H1 (cell line): Measurements from ENCODE around the gene STAT5A. TPM values are rescaled to one million over a fixed set of nuclear protein-coding genes. Genes with fewer than 3 reads are reported as not detected.
"Not testable (repeated sequence)": the region's sequence is repeated elsewhere in the genome, so short reads cannot be mapped to it uniquely, and the experiment has no call there.

Source experiments
- CTCF ChIA-PET: fragments of 300-600 bp; sonication (Branson Sonifier 250); formaldehyde crosslinking; loops from one replicate; lab custom pipeline; 2021; ENCODE audit not compliant: partially characterized antibody; lab: Charles Lee
- POLR2A ChIA-PET: fragments of 300-600 bp; sonication (Branson Sonifier 250); formaldehyde crosslinking; loops from one replicate; lab custom pipeline; 2021; ENCODE audit warnings: inconsistent platforms; ENCODE audit not compliant: partially characterized antibody; lab: Charles Lee
- DNase-seq, 2 experiments: peaks; one replicate each; pipeline versions ENCODE4 v3.0.0 to v3.0.0-alpha.2; 2010 to 2022; ENCODE audit warnings: low spot score in 2 of 2, low read depth in 1 of 2, mixed read lengths in 1 of 2
- FAIRE-seq: peaks from 2 replicates; lab custom pipeline; 2011; peaks lifted over from hg19 to GRCh38; lab: Jason Lieb, UNC
- H2AFZ ChIP-seq: 2 replicates; pipeline ENCODE4 v1.8.1; 2012; ENCODE audit warnings: low read length, inconsistent platforms
- H2AK5ac ChIP-seq: 2 replicates; pipeline ENCODE4 v1.6.1; 2013; ENCODE audit warnings: low read depth, low read length
- H2BK120ac ChIP-seq: replicated peaks from 2 replicates; pipeline ENCODE3; 2013; ENCODE audit warnings: low read depth, low read length, inconsistent platforms
- H2BK12ac ChIP-seq: 2 replicates; pipeline ENCODE4 v1.6.1; 2013; ENCODE audit warnings: low read depth, low read length
- H2BK15ac ChIP-seq: 2 replicates; pipeline ENCODE4 v1.6.1; 2013; ENCODE audit warnings: low read length
- H2BK20ac ChIP-seq: 2 replicates; pipeline ENCODE4 v1.6.1; 2013; ENCODE audit warnings: low read length
- H2BK5ac ChIP-seq: 2 replicates; pipeline ENCODE4 v1.6.1; 2013; ENCODE audit warnings: low read depth, low read length
- H3K14ac ChIP-seq: 2 replicates; pipeline ENCODE4 v1.6.1; 2013; ENCODE audit warnings: inconsistent platforms; ENCODE audit not compliant: insufficient read length
- H3K18ac ChIP-seq: 2 replicates; pipeline ENCODE4 v1.6.1; 2013; ENCODE audit warnings: low read length; ENCODE audit errors: extremely low read depth
- H3K23ac ChIP-seq: 2 replicates; pipeline ENCODE4 v1.6.1; 2013; ENCODE audit warnings: inconsistent platforms; ENCODE audit not compliant: insufficient read length
- H3K23me2 ChIP-seq: 2 replicates; pipeline ENCODE4 v1.6.1; 2013; ENCODE audit warnings: low read depth, low read length
- H3K27ac ChIP-seq: 2 replicates; pipeline ENCODE4 v1.6.1; 2011; ENCODE audit warnings: low read depth, low read length, inconsistent platforms
- H3K27me3 ChIP-seq, 4 experiments: replicated peaks in 1 of 4; 1 replicate in 1 of 4; 2 replicates in 3 of 4; pipeline versions ENCODE4 v1.6.1 to v1.8.1; 2011 to 2013; ENCODE audit warnings: low read length in 3 of 4, mild to moderate bottlenecking in 3 of 4, inconsistent platforms in 2 of 4, mixed read lengths in 2 of 4, moderate library complexity in 1 of 4; ENCODE audit not compliant: control insufficient read depth in 3 of 4, insufficient read depth in 3 of 4; ENCODE audit errors: extremely low read depth in 1 of 4
- H3K36me3 ChIP-seq, 4 experiments: 2 replicates each; pipeline versions ENCODE4 v1.6.1 to v1.8.1; 2011 to 2013; ENCODE audit warnings: mild to moderate bottlenecking in 4 of 4, low read length in 3 of 4, moderate library complexity in 2 of 4, control low read depth in 1 of 4, inconsistent platforms in 1 of 4; ENCODE audit not compliant: insufficient read depth in 4 of 4, control insufficient read depth in 2 of 4
- H3K4ac ChIP-seq: replicated peaks from 2 replicates; pipeline ENCODE3; 2013; ENCODE audit warnings: low read length, low read depth, mixed read lengths, inconsistent platforms; ENCODE audit not compliant: insufficient read length
- H3K4me1 ChIP-seq, 4 experiments: replicated peaks in 1 of 4; 1 replicate in 1 of 4; 2 replicates in 3 of 4; pipeline versions ENCODE4 v1.6.1 to v1.8.1; 2011 to 2013; ENCODE audit warnings: low read length in 3 of 4, inconsistent platforms in 2 of 4, mixed read lengths in 1 of 4; ENCODE audit not compliant: insufficient read depth in 4 of 4, control insufficient read depth in 3 of 4
- H3K4me2 ChIP-seq, 2 experiments: 2 replicates each; pipeline versions ENCODE4 v1.6.1 to v1.8.1; 2011 to 2013; ENCODE audit warnings: low read depth in 2 of 2, low read length in 2 of 2, control low read depth in 1 of 2, inconsistent platforms in 1 of 2, mild to moderate bottlenecking in 1 of 2; ENCODE audit not compliant: insufficient read depth in 1 of 2
- H3K4me3 ChIP-seq, 4 experiments: fragments of 200-600, 300-600 bp in 1 of 4; sonication (generic), shearing (Covaris generic), sonication (Bioruptor Twin) in 1 of 4; 2 replicates each; pipeline versions ENCODE4 v1.5.1 to v1.8.1; 2011 to 2016; ENCODE audit warnings: low read length in 4 of 4, low read depth in 3 of 4, control low read depth in 2 of 4, inconsistent platforms in 2 of 4, mild to moderate bottlenecking in 2 of 4, mixed read lengths in 1 of 4, moderate library complexity in 1 of 4; ENCODE audit not compliant: insufficient read depth in 2 of 4; ENCODE audit errors: extremely low read depth in 1 of 4
- H3K56ac ChIP-seq: replicated peaks from 2 replicates; pipeline ENCODE3; 2013; ENCODE audit warnings: low read depth, mild to moderate bottlenecking, mixed read lengths, low read length, inconsistent platforms; ENCODE audit not compliant: insufficient read length
- H3K79me1 ChIP-seq: 2 replicates; pipeline ENCODE4 v1.6.1; 2013; ENCODE audit warnings: low read depth, low read length, control low read depth
- H3K79me2 ChIP-seq, 2 experiments: 2 replicates each; pipeline versions ENCODE4 v1.6.1 to v1.8.1; 2012 to 2013; ENCODE audit warnings: low read length in 2 of 2, mild to moderate bottlenecking in 2 of 2, inconsistent platforms in 1 of 2; ENCODE audit not compliant: insufficient read depth in 2 of 2, control insufficient read depth in 1 of 2
- H3K9ac ChIP-seq, 4 experiments: replicated peaks in 1 of 4; 1 replicate in 1 of 4; 2 replicates in 3 of 4; pipeline versions ENCODE4 v1.6.1 to v1.8.1; 2011 to 2013; ENCODE audit warnings: low read depth in 3 of 4, low read length in 3 of 4, control low read depth in 2 of 4, mild to moderate bottlenecking in 2 of 4, moderate library complexity in 2 of 4, inconsistent platforms in 1 of 4; ENCODE audit errors: extremely low read depth in 1 of 4
- H3K9me3 ChIP-seq, 2 experiments: 2 replicates each; pipeline versions ENCODE4 v1.6.1 to v1.8.1; 2012 to 2013; ENCODE audit warnings: mild to moderate bottlenecking in 2 of 2, moderate library complexity in 2 of 2, control low read depth in 1 of 2, inconsistent platforms in 1 of 2, low read depth in 1 of 2, low read length in 1 of 2, mixed read lengths in 1 of 2; ENCODE audit not compliant: insufficient read depth in 2 of 2
- H4K20me1 ChIP-seq, 2 experiments: replicated peaks in 1 of 2; 2 replicates each; pipeline versions ENCODE3 to v1.8.1; 2011 to 2013; ENCODE audit warnings: inconsistent platforms in 2 of 2, low read length in 2 of 2, mild to moderate bottlenecking in 1 of 2; ENCODE audit not compliant: insufficient read depth in 2 of 2, control insufficient read depth in 1 of 2
- H4K5ac ChIP-seq: 2 replicates; pipeline ENCODE4 v1.6.1; 2013; ENCODE audit warnings: low read length, low read depth, mixed read lengths, inconsistent platforms; ENCODE audit not compliant: insufficient read length
- H4K8ac ChIP-seq: 2 replicates; pipeline ENCODE4 v1.8.0; 2013; ENCODE audit warnings: mild to moderate bottlenecking, moderate library complexity, low read length, inconsistent platforms; ENCODE audit not compliant: insufficient read depth; ENCODE audit errors: extremely low read depth
- H4K91ac ChIP-seq: replicated peaks from 2 replicates; pipeline ENCODE3; 2013; ENCODE audit warnings: low read length, mixed read lengths, inconsistent platforms; ENCODE audit not compliant: insufficient read length
- PHF8 ChIP-seq: fragments of 200-600 bp; sonication (generic); conservative IDR thresholded peaks from 2 replicates; pipeline ENCODE4 v1.7.1; 2012; ENCODE audit warnings: low read depth, mild to moderate bottlenecking, inconsistent platforms, low read length, moderate library complexity
- POU5F1 ChIP-seq: IDR thresholded peaks from 2 replicates; pipeline ENCODE4 v1.6.1; 2011; ENCODE audit warnings: low read depth, mild to moderate bottlenecking, low read length, moderate library complexity
- SAP30 ChIP-seq: fragments of 300-600 bp; sonication (generic); IDR thresholded peaks from 2 replicates; pipeline ENCODE4 v1.7.1; 2012; ENCODE audit warnings: low read length, moderate library complexity, mild to moderate bottlenecking, inconsistent platforms; ENCODE audit not compliant: insufficient read depth, insufficient replicate concordance
- SRF ChIP-seq: IDR thresholded peaks from 2 replicates; pipeline ENCODE4 v1.6.1; 2011; ENCODE audit warnings: mild to moderate bottlenecking, low read depth, low read length, moderate library complexity
- TAF1 ChIP-seq: IDR thresholded peaks from 2 replicates; pipeline ENCODE4 v1.6.1; 2011; ENCODE audit warnings: mild to moderate bottlenecking, low read depth, low read length
- WGBS, 2 experiments: shearing (Covaris generic) in 1 of 2; methylation state at CpG; one replicate each; pipeline versions ENCODE4 v1.1.6 to v1.1.7; 2013 to 2015; ENCODE audit warnings: low lambda C conversion rate in 2 of 2, mixed read lengths in 2 of 2, inconsistent platforms in 1 of 2, low coverage in 1 of 2, missing lambda C conversion rate in 1 of 2; ENCODE audit not compliant: insufficient replicate concordance in 2 of 2, insufficient coverage in 1 of 2, insufficient read length in 1 of 2; ENCODE audit errors: extremely low coverage in 1 of 2, missing lambda C conversion rate in 1 of 2; 5-methylcytosine and 5-hydroxymethylcytosine counted together
- polyA plus RNA-seq, 7 experiments: library from polyadenylated mRNA; depleted of rRNA in 3 of 7; stranded (reverse) in 5 of 7; unstranded in 2 of 7; fragments of >200 nt in 5 of 7; fragments of 200-250 nt in 2 of 7; gene quantifications; 1 replicate in 5 of 7; 2 replicates in 1 of 7; 4 replicates in 1 of 7; pipeline versions ENCODE4 v1.2.1 to v1.2.3, GENCODE V29; 2011 to 2013; ENCODE audit warnings: missing spikeins in 2 of 7, mixed read lengths in 2 of 7
- total RNA-seq: library from RNA; stranded (reverse); fragmentation: NEBNext Ultra II Directional; extraction: Animal tissue kit (Norgen Biotek cat#: 25700); gene quantifications from 2 replicates; pipeline ENCODE4 v1.2.1, GENCODE V29; 2021
- TF ChIP-seq, protein P1 (sequence below): IDR thresholded peaks from 2 replicates; pipeline ENCODE4 v1.6.1; 2012; ENCODE audit warnings: low read length, inconsistent platforms

STAT5A gene
- total and polyA plus RNA-seq, 2 of the 8 experiments (the other 6 are each of a cell fraction or from before 2014, with no cell fraction given), result 4.2 to 5.4 TPM

- no peak for TF ChIP-seq POU5F1
- TF ChIP-seq, protein P1, sequence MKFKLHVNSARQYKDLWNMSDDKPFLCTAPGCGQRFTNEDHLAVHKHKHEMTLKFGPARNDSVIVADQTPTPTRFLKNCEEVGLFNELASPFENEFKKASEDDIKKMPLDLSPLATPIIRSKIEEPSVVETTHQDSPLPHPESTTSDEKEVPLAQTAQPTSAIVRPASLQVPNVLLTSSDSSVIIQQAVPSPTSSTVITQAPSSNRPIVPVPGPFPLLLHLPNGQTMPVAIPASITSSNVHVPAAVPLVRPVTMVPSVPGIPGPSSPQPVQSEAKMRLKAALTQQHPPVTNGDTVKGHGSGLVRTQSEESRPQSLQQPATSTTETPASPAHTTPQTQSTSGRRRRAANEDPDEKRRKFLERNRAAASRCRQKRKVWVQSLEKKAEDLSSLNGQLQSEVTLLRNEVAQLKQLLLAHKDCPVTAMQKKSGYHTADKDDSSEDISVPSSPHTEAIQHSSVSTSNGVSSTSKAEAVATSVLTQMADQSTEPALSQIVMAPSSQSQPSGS, result no peak
- TF ChIP-seq PHF8, result no peak
- TF ChIP-seq SRF, result no peak
- no peak for TF ChIP-seq SAP30
- no peak for TF ChIP-seq TAF1
Observed at GRCh38 chr17:42260318-42260717, 28.0 kb upstream of the STAT5A start (continued).

DNA sequence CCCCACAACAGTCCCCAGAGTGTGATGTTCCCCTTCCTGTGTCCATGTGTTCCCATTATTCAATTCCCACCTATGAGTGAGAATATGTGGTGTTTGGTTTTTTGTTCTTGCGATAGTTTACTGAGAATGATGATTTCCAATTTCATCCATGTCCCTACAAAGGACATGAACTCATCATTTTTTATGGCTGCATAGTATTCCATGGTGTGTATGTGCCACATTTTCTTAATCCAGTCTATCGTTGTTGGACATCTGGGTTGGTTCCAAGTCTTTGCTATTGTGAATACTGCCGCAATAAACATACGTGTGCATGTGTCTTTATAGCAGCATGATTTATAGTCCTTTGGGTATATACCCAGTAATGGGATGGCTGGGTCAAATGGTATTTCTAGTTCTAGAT is 23.9 kb upstream of the STAT5A start:
- H3K79me2 ChIP-seq, result peaks cover 3 to 34% of the 10 kb centered on the region in 2 experiments; a peak in 3 of 4 replicates

More for the DNA sequence above, 23.9 kb upstream of the STAT5A start:
- H2BK120ac ChIP-seq, H3K79me1 ChIP-seq, H3K18ac ChIP-seq, H2AK5ac ChIP-seq, POLR2A ChIA-PET, H2AFZ ChIP-seq, H3K27me3 ChIP-seq, H3K36me3 ChIP-seq, FAIRE-seq, H3K27ac ChIP-seq, DNase-seq, H4K5ac ChIP-seq, H3K23me2 ChIP-seq, H3K9ac ChIP-seq, H3K4me1 ChIP-seq, H3K4me3 ChIP-seq, H3K56ac ChIP-seq, H4K20me1 ChIP-seq, H3K14ac ChIP-seq, H3K9me3 ChIP-seq, H2BK20ac ChIP-seq, H3K4ac ChIP-seq, H2BK15ac ChIP-seq, H2BK12ac ChIP-seq, H2BK5ac ChIP-seq, H3K4me2 ChIP-seq, H4K8ac ChIP-seq, H4K91ac ChIP-seq, H3K23ac ChIP-seq: not testable (repeated sequence)
- CTCF ChIA-PET, result interaction anchor here (0.7 kb wide), 1 partner anchor 42 kb away, joined by 6 read pairs; no protein-coding TSS in a partner anchor
- 100% methylated on average over 3 of the region's 4 CpGs; no CpG with 5 or more reads in 1 of the 2 experiments for WGBS, 2 experiments
